ENCODE measurements around the gene SYT3.

The SYT3 gene

DNA sequence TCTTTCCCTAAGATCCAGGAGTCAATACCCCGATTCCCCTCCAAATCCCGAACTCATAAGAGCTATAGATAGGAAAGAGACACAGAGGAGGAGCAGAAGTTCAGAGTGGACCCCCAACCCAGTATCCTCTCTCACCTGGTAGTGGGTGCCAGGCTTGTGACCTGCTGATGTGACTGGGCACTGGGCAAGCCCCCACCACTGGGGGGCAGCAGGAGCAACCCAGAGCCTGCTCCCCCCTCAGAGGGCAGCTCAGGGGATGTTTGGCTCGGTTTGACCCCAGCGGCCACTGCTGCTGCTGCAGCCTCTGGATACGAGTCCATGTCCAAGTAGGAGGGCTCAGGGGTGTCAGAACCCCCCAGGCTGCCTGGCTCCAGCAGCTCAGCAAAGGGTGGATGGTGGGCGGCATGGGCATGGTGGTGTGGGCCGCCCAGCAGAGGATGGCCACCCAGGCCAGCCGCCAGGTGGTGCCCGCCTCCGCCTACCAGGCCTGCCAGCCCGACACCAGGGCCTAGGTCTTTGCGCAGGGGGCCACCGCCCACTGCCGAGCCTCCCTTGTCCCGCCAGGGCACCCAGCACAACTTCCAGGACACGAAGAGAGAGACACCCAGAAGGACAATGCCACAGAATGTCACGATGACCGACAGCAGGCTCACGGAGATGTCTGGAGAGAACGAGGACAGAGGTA lies 7.4 kb downstream of the SYT3 start:
- Histone ChIP-seq H3K4me3 (replicated peaks; ENCODE audit: insufficient read depth, low read length) (no peak overlapping the region), H3K27ac (replicated peaks) (no peak overlapping the region), H3K27me3 (ENCODE audit: insufficient read depth, poor library complexity, severe bottlenecking) (no peaks in the 10 kb centered on the region)
- no peak for DNase-seq (ENCODE audit: low read depth in 1 of 2, low spot score in 1 of 2)
- TF ChIP-seq CTCF (IDR thresholded peaks at IDR 0.05; ENCODE audit: insufficient read depth, low read length) (no peak), POLR2AphosphoS5 (IDR thresholded peaks at IDR 0.05; ENCODE audit: low read depth) (no peak), GABPA (IDR thresholded peaks at IDR 0.05; ENCODE audit: low read depth) (no peak), SPI1 (IDR thresholded peaks at IDR 0.05; ENCODE audit: borderline replicate concordance, low read depth) (no peak)
- TF ChIP-seq, protein P1, sequence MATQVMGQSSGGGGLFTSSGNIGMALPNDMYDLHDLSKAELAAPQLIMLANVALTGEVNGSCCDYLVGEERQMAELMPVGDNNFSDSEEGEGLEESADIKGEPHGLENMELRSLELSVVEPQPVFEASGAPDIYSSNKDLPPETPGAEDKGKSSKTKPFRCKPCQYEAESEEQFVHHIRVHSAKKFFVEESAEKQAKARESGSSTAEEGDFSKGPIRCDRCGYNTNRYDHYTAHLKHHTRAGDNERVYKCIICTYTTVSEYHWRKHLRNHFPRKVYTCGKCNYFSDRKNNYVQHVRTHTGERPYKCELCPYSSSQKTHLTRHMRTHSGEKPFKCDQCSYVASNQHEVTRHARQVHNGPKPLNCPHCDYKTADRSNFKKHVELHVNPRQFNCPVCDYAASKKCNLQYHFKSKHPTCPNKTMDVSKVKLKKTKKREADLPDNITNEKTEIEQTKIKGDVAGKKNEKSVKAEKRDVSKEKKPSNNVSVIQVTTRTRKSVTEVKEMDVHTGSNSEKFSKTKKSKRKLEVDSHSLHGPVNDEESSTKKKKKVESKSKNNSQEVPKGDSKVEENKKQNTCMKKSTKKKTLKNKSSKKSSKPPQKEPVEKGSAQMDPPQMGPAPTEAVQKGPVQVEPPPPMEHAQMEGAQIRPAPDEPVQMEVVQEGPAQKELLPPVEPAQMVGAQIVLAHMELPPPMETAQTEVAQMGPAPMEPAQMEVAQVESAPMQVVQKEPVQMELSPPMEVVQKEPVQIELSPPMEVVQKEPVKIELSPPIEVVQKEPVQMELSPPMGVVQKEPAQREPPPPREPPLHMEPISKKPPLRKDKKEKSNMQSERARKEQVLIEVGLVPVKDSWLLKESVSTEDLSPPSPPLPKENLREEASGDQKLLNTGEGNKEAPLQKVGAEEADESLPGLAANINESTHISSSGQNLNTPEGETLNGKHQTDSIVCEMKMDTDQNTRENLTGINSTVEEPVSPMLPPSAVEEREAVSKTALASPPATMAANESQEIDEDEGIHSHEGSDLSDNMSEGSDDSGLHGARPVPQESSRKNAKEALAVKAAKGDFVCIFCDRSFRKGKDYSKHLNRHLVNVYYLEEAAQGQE (IDR thresholded peaks at IDR 0.05; ENCODE audit: insufficient replicate concordance, low read depth), result no peak

- H3K27ac ChIP-seq (replicated peaks), result no peak overlapping the region
- TF ChIP-seq, protein P1 (IDR thresholded peaks at IDR 0.05; ENCODE audit: insufficient replicate concordance, low read depth), result no peak
- no peak for TF ChIP-seq SPI1 (IDR thresholded peaks at IDR 0.05; ENCODE audit: borderline replicate concordance, low read depth)
- no peak for TF ChIP-seq CTCF (IDR thresholded peaks at IDR 0.05; ENCODE audit: insufficient read depth, low read length)
- no peak for TF ChIP-seq POLR2AphosphoS5 (IDR thresholded peaks at IDR 0.05; ENCODE audit: low read depth)
- TF ChIP-seq GABPA (IDR thresholded peaks at IDR 0.05; ENCODE audit: low read depth), result no peak
- no peak for DNase-seq (ENCODE audit: low read depth in 1 of 2, low spot score in 1 of 2)
- no peaks in the 10 kb centered on the region for H3K27me3 ChIP-seq (ENCODE audit: insufficient read depth, poor library complexity, severe bottlenecking)
- H3K4me3 ChIP-seq (replicated peaks; ENCODE audit: insufficient read depth, low read length), result no peak overlapping the region
Measured at GRCh38 chr19:50629801-50630200, 9.9 kb downstream of the SYT3 start.

- no peak overlapping the region for H3K4me3 ChIP-seq (replicated peaks; ENCODE audit: insufficient read depth, low read length)
- DNase-seq (ENCODE audit: low read depth in 1 of 2, low spot score in 1 of 2), result no peak
Measured at GRCh38 chr19:50629194-50629593, 10.5 kb downstream of the SYT3 start.

More at GRCh38 chr19:50629194-50629593, 10.5 kb downstream of the SYT3 start:
- H3K27ac ChIP-seq (replicated peaks), result no peak overlapping the region
- H3K27me3 ChIP-seq (ENCODE audit: insufficient read depth, poor library complexity, severe bottlenecking), result no peaks in the 10 kb centered on the region
- TF ChIP-seq GABPA (IDR thresholded peaks at IDR 0.05; ENCODE audit: low read depth) (no peak), CTCF (IDR thresholded peaks at IDR 0.05; ENCODE audit: insufficient read depth, low read length) (no peak), POLR2AphosphoS5 (IDR thresholded peaks at IDR 0.05; ENCODE audit: low read depth) (no peak), SPI1 (IDR thresholded peaks at IDR 0.05; ENCODE audit: borderline replicate concordance, low read depth) (no peak)
- TF ChIP-seq, protein P1 (IDR thresholded peaks at IDR 0.05; ENCODE audit: insufficient replicate concordance, low read depth), result no peak

All from HL-60 (cell line).